Thyroid gland (tissue), 4 donors: ENCODE data around the gene CHMP2A.

ENCODE experiments used
- CTCF ChIP-seq, 6 experiments: fragments of 200-600 bp in 3 of 6; fragments of 450-650 bp in 3 of 6; sonication (generic) in 3 of 6; IDR thresholded peaks; one replicate each; pipeline ENCODE4 v1.5.1; 2016 to 2019; ENCODE audit warnings: antibody characterized with exemption in 6 of 6, mild to moderate bottlenecking in 2 of 6, inconsistent platforms in 1 of 6, moderate library complexity in 1 of 6
- POLR2A ChIP-seq, 2 donors: fragments of 450-650 bp; IDR thresholded peaks; one replicate each; pipeline ENCODE4 v1.6.1; 2017; ENCODE audit warnings: antibody characterized with exemption in 2 of 2, mild to moderate bottlenecking in 2 of 2, moderate library complexity in 1 of 2

DNA sequence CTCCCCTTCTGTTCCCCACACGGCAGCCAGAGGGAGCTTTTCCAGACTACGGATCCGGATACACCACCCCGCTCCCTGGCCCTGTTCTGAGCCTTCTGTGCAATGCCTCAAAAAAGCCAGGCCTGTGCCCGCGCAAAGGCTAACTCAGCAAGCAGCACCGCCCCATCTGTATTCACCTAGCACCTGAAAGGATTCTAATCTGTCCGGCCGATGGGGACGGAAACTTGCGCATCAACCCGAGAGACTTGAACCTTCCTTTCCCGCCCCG lies 35.9 kb downstream of the CHMP2A start:
- TF ChIP-seq POLR2A (IDR thresholded peaks at IDR 0.05) (no peak), CTCF (IDR thresholded peaks at IDR 0.05) (peak in 4 of 6 experiments; percentile 3 to 41 (median 38))
